Loucy (cell line): Measurements from ENCODE around the gene PCNT.

Source experiments
- H2AFZ ChIP-seq: fragments of 200-600 bp; sonication (generic); 2 replicates; pipeline ENCODE4 v1.6.0; 2016; ENCODE audit warnings: antibody characterized with exemption, mild to moderate bottlenecking, low read length, moderate library complexity
- H3F3A ChIP-seq: fragments of 200-600 bp; 2 replicates; pipeline ENCODE4 v1.6.0; 2016; ENCODE audit warnings: antibody characterized with exemption, low read depth, mild to moderate bottlenecking
- H3K27me3 ChIP-seq: fragments of 200-600 bp; sonication (generic); 2 replicates; pipeline ENCODE4 v1.6.1; 2014; ENCODE audit warnings: low read length, mild to moderate bottlenecking; ENCODE audit not compliant: insufficient read depth, poor library complexity, severe bottlenecking
- H3K36me3 ChIP-seq: fragments of 200-600 bp; sonication (generic); 2 replicates; pipeline ENCODE4 v1.6.1; 2016; ENCODE audit warnings: low read length; ENCODE audit not compliant: insufficient read depth
- H3K4me1 ChIP-seq: fragments of 200-600 bp; sonication (generic); 2 replicates; pipeline ENCODE4 v1.5.1; 2014; ENCODE audit warnings: low read length, mild to moderate bottlenecking; ENCODE audit not compliant: insufficient read depth, poor library complexity, severe bottlenecking
- H3K4me2 ChIP-seq: fragments of 200-600 bp; sonication (generic); 2 replicates; pipeline ENCODE4 v1.6.0; 2014; ENCODE audit warnings: antibody characterized with exemption, low read length, low read depth, mild to moderate bottlenecking; ENCODE audit not compliant: poor library complexity, severe bottlenecking
- H3K4me3 ChIP-seq: fragments of 200-600 bp; sonication (generic); 2 replicates; pipeline ENCODE4 v1.5.1; 2014; ENCODE audit warnings: low read length, mild to moderate bottlenecking, mixed read lengths; ENCODE audit not compliant: poor library complexity, severe bottlenecking
- H3K79me2 ChIP-seq: fragments of 200-600 bp; sonication (generic); 2 replicates; pipeline ENCODE4 v1.6.1; 2014; ENCODE audit warnings: low read length; ENCODE audit not compliant: insufficient read depth
- H3K9ac ChIP-seq: fragments of 200-600 bp; sonication (generic); 2 replicates; pipeline ENCODE4 v1.6.0; 2014; ENCODE audit warnings: mild to moderate bottlenecking, low read depth, low read length, moderate library complexity; ENCODE audit not compliant: poor library complexity, severe bottlenecking
- H3K9me2 ChIP-seq: fragments of 200-600 bp; sonication (generic); replicated peaks from 2 replicates; pipeline ENCODE4 v1.6.1; 2016; ENCODE audit warnings: low read depth, low read length, mixed read lengths
- H3K9me3 ChIP-seq: fragments of 200-600 bp; sonication (generic); 2 replicates; pipeline ENCODE4 v1.6.1; 2014; ENCODE audit warnings: mild to moderate bottlenecking, antibody characterized with exemption, low read length, low read depth; ENCODE audit not compliant: insufficient read depth
- H4K20me1 ChIP-seq: fragments of 200-600 bp; sonication (generic); 2 replicates; pipeline ENCODE4 v1.6.0; 2014; ENCODE audit warnings: antibody characterized with exemption, low read length, mild to moderate bottlenecking; ENCODE audit not compliant: insufficient read depth, poor library complexity, severe bottlenecking
- EZH2phosphoT487 ChIP-seq: fragments of 200-600 bp; IDR thresholded peaks from 2 replicates; pipeline ENCODE4 v1.6.1; 2018; ENCODE audit warnings: antibody characterized with exemption, mild to moderate bottlenecking, moderate library complexity, borderline replicate concordance
- TF ChIP-seq, protein P1 (sequence below): fragments of 200-600 bp; sonication (generic); conservative IDR thresholded peaks from 2 replicates; pipeline ENCODE4 v1.5.1; 2014; ENCODE audit warnings: mild to moderate bottlenecking, antibody characterized with exemption, low read length

PCNT gene

DNA sequence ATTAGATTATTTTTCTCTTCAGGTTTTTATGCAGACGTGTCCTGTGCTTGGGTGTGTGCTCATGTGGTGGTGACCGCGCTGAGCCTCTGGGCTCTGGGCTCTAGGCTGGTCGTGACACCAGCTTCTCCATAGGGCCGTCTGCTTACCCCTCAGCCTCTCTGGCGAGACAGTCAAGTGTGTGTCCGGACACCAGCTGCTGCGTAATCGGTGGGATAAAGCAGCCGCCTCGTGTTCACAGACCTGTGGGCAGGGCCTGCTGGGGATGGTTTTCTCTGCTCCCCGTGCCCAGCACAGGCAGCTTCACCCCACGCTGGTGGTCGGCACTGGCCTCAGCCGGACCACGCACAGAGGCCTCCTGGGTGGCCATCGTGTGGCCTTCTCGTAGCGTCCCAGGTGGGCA is 101.1 kb downstream of the PCNT start:
- H3K9me3 ChIP-seq, result no peaks in the 10 kb centered on the region
- H3K4me2 ChIP-seq, result no peak overlapping the region
- no peaks in the 10 kb centered on the region for H4K20me1 ChIP-seq
- no peaks in the 10 kb centered on the region for H3K9me2 ChIP-seq
- H2AFZ ChIP-seq, result no peak overlapping the region
- peaks cover 7% of the 10 kb centered on the region; the same call in 1 of the 2 replicates for H3F3A ChIP-seq
- TF ChIP-seq, protein P1, sequence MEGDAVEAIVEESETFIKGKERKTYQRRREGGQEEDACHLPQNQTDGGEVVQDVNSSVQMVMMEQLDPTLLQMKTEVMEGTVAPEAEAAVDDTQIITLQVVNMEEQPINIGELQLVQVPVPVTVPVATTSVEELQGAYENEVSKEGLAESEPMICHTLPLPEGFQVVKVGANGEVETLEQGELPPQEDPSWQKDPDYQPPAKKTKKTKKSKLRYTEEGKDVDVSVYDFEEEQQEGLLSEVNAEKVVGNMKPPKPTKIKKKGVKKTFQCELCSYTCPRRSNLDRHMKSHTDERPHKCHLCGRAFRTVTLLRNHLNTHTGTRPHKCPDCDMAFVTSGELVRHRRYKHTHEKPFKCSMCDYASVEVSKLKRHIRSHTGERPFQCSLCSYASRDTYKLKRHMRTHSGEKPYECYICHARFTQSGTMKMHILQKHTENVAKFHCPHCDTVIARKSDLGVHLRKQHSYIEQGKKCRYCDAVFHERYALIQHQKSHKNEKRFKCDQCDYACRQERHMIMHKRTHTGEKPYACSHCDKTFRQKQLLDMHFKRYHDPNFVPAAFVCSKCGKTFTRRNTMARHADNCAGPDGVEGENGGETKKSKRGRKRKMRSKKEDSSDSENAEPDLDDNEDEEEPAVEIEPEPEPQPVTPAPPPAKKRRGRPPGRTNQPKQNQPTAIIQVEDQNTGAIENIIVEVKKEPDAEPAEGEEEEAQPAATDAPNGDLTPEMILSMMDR, result no peak
- no peak for TF ChIP-seq EZH2phosphoT487
- peaks cover 48% of the 10 kb centered on the region; the same call in 1 of the 2 replicates for H3K36me3 ChIP-seq
- no peaks in the 10 kb centered on the region for H3K27me3 ChIP-seq
- peaks cover 18% of the 10 kb centered on the region for H3K4me1 ChIP-seq
- H3K4me3 ChIP-seq, result no peak overlapping the region
- no peak overlapping the region for H3K9ac ChIP-seq
- H3K79me2 ChIP-seq, result no peaks in the 10 kb centered on the region

DNA sequence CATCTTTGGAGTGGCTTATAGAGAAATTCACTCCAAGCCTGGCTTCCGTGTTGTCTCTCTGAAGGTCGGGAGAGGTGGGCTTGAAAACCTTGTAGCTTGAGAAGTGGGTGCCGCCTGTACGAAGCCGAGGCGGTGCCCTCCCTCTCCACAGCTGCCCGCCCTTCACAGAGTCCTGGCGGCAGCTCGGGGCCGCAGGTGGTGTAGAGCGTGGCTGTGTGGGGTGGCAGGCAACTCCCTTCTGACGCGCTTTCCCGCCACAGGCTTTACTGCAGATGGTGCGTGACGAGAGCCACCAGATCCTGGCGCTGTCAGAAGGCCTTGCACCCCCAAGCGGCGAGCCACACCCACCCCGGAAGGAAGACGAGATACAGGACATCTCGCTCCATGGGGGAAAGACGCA is 101.6 kb downstream of the PCNT start:
- no peak for TF ChIP-seq EZH2phosphoT487
- TF ChIP-seq, protein P1, result no peak
- Histone ChIP-seq H3K36me3 (peaks cover 51% of the 10 kb centered on the region; the same call in 1 of the 2 replicates), H3K4me1 (peaks cover 18% of the 10 kb centered on the region), H3K4me2 (no peak overlapping the region), H2AFZ (no peak overlapping the region), H3K79me2 (no peaks in the 10 kb centered on the region), H3K9me2 (no peaks in the 10 kb centered on the region), H3K9me3 (no peaks in the 10 kb centered on the region), H4K20me1 (no peaks in the 10 kb centered on the region), H3K4me3 (no peak overlapping the region), H3K27me3 (no peaks in the 10 kb centered on the region), H3K9ac (no peak overlapping the region), H3F3A (peaks cover 7% of the 10 kb centered on the region; the same call in 1 of the 2 replicates)

DNA sequence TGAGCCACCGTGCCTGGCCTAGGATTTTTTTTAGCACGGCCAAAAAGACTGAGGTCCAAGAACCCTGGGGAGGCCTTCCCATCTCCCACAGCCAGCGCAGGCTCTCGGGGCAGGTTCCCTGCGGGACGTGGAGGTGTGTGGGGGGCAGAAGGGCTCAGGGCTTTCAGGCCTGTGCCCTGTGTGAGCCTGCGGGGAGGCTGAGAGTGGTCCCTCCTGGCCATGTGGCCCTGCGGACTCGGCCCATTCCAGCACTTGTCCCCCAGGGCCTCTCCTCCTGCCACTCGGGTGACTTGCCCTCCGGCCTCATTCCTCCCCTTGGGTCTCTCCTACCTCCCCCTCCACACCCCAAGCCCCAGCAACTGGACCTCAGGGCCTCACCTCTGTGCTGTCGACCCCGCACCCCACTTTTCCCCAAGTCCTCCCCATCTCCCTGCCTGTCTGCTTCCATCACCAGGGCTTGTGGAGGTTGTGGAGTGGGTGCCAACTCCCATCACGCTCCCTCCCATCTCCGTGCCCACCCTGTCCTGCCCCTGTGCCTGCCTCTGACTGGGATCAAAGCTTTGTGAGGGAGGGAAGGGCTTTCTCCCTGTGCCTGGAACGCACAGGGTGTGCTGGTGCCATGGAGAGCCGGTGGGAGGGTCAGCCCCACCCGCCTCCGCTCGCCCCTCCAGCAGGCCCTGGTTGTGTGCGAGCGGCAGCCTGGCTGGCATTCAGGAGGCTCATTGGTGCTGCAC is 102.5 kb downstream of the PCNT start:
- no peak overlapping the region for H3K4me2 ChIP-seq
- no peaks in the 10 kb centered on the region for H3K9me2 ChIP-seq
- no peak overlapping the region for H3K4me3 ChIP-seq
- H3K36me3 ChIP-seq, result peaks cover 55% of the 10 kb centered on the region; the same call in 1 of the 2 replicates
- no peaks in the 10 kb centered on the region for H3K79me2 ChIP-seq
- peaks cover 7% of the 10 kb centered on the region; the same call in 1 of the 2 replicates for H3F3A ChIP-seq
- H3K9me3 ChIP-seq, result no peaks in the 10 kb centered on the region
- TF ChIP-seq EZH2phosphoT487, result no peak
- TF ChIP-seq, protein P1, result no peak
- no peaks in the 10 kb centered on the region for H4K20me1 ChIP-seq
- peaks cover 18% of the 10 kb centered on the region for H3K4me1 ChIP-seq
- no peak overlapping the region for H2AFZ ChIP-seq
- no peaks in the 10 kb centered on the region for H3K27me3 ChIP-seq
- H3K9ac ChIP-seq, result no peak overlapping the region
